ENCODE results near the gene NOXA1.
A peak's percentile ranks its signal among the peaks of the same experiment; 100 is the strongest.

Gene NOXA1

GRCh38 chr9:137388589-137389427 is 34.4 kb upstream of the NOXA1 start:
- no peak for DNase-seq

- no peak for DNase-seq
Measured at GRCh38 chr9:137389428-137389746, 33.8 kb upstream of the NOXA1 start.

GRCh38 chr9:137390553-137391410 is 32.4 kb upstream of the NOXA1 start:
- DNase-seq = peak; percentile 71

- no peak for DNase-seq
Measured at GRCh38 chr9:137391411-137391754, 31.8 kb upstream of the NOXA1 start.

- DNase-seq = no peak
Measured at GRCh38 chr9:137392232-137393007, 30.8 kb upstream of the NOXA1 start.

- DNase-seq = no peak
Measured at GRCh38 chr9:137393176-137394150, 29.7 kb upstream of the NOXA1 start.

GRCh38 chr9:137394866-137395665 is 28.1 kb upstream of the NOXA1 start:
- no peak for DNase-seq

- DNase-seq = no peak
Measured at GRCh38 chr9:137395666-137396010, 27.6 kb upstream of the NOXA1 start.

GRCh38 chr9:137396227-137396626 is 27.0 kb upstream of the NOXA1 start:
- no peak for DNase-seq

GRCh38 chr9:137396634-137397367 is 26.4 kb upstream of the NOXA1 start:
- DNase-seq = no peak

GRCh38 chr9:137397675-137398423 is 25.3 kb upstream of the NOXA1 start:
- no peak for DNase-seq

- DNase-seq = no peak
Measured at GRCh38 chr9:137398561-137399468, 24.4 kb upstream of the NOXA1 start.

GRCh38 chr9:137402746-137403145 is 20.4 kb upstream of the NOXA1 start:
- no peak for DNase-seq

- no peak for DNase-seq
Measured at GRCh38 chr9:137403269-137403668, 19.9 kb upstream of the NOXA1 start.

- DNase-seq = no peak
Measured at GRCh38 chr9:137404961-137405567, 18.1 kb upstream of the NOXA1 start.

- no peak for DNase-seq
Measured at GRCh38 chr9:137405677-137406081, 17.5 kb upstream of the NOXA1 start.

GRCh38 chr9:137406085-137406760 is 17.0 kb upstream of the NOXA1 start:
- DNase-seq = no peak

All from NCI-H524 treated with DMSO at 0.1 percent for 48 hours (cell line).